ENCODE measurements around the gene SLCO3A1.

The SLCO3A1 gene

DNA sequence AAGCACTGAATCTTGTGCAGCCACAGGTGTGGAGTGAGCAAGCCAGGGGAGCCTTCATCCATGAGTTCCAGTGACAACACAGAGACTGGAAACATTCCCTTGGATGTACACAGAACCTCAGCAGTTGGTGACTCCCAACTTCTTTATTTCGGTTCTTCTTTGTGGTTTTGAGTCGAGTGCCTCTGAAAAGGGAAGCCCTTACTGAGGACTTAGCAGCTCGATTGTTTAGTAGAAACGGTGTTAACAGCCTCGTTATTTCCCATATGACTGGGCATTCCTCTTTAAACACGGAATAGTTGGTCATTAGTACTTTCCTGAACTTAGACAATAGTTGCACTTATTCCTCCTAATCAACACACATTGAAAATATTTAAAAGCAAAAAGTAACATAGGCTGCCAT, 7.7 kb downstream of the SLCO3A1 start:
- no peak for DNase-seq (ENCODE audit: low read depth in 2 of 2)

- DNase-seq (ENCODE audit: low read depth in 2 of 2) = no peak
Measured at GRCh38 chr15:91862891-91863504, 9.5 kb downstream of the SLCO3A1 start.

DNA sequence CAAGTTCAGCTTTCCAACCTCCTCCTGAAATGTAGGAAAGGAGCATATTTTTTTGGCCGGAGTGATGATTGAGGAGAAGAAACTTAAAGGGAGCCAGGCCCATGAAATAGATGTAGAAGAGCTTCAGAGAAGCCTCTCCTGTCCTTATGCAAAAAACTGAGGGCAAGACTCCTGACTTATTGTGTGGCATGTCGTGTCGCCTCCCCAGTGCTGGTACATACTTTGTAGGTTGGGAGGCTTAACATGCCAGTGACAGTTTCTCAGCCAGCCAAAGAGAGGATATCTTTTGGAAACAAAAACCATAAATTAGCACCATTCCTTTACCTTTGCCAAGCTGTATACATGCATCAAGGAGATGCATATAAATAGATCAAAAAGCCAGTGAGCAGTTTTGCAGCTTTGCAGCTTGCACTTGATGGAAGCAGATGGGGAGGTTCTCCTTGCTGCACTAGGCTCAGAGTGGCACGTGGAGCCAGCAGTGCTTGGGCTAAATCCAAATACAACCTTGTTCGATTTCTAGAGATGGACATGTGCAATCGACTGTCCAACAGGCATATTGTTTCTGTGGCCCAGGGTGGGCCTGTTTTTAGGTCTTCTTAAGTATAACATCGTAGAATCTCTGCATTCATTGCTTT, 10.2 kb downstream of the SLCO3A1 start:
- DNase-seq (ENCODE audit: low read depth in 2 of 2) = no peak

- no peak for DNase-seq (ENCODE audit: low read depth in 2 of 2)
Measured at GRCh38 chr15:91864664-91865063, 11.2 kb downstream of the SLCO3A1 start.

DNA sequence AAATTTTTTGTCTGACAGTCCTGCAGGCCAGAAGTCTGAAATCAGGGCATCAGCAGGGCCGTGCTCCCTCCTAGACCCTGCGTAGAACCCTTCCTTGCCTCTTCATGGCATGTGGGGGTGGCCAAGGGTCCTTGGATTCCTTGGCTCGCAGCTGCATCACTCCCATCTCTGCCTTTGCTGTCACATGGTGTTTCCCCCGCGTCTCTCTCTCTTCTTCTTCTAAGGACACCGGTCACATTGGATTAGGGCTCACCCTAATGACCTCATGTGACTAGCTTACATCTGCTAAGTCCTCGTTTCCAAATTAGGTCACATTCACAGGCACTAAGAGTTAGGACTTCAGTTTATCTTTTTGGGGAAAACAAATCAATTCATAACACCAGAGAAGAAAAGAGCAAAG, 12.0 kb downstream of the SLCO3A1 start:
- DNase-seq (ENCODE audit: low read depth in 2 of 2) = no peak

DNA sequence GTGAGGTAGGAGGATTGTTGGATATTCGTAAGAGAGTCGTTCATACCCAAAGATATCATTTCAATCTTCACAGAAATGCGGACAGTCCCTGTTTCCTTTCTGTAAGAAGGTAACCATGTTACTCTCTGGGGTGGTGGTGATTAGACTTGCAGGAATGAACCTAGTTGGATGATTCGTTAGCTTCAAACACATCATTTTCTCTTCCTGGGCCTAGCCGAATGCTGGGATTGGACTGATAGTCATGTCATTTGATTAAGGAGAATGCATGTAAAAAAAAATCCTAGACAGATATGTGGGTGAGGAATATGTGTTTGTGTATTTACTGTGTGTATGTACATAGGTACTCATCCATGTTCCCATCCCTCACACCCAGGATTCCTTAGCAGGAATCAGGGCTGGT, 12.4 kb downstream of the SLCO3A1 start:
- no peak for DNase-seq (ENCODE audit: low read depth in 2 of 2)

GRCh38 chr15:91866371-91866905, 12.9 kb downstream of the SLCO3A1 start:
- no peak for DNase-seq (ENCODE audit: low read depth in 2 of 2)

DNA sequence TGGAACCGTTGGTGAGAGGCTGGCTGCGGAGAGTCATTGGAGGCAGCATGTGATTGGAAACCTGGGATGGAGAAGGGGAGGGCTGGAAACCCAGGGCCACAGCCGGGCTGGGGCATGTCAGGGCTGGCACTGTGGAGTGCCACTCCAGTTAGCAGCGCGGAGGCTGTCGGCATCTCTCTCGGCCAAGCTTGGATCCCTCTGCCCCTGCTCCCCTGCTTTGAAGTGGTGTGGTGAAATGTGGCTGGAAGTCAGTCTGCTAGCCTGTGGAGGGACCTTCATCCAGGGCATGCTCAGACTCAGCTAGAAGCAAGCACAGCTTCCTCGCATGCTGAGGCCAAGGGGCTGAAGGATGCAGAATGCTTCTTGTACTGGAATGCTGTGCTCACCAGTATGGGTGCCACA, 13.5 kb downstream of the SLCO3A1 start:
- no peak for DNase-seq (ENCODE audit: low read depth in 2 of 2)

DNA sequence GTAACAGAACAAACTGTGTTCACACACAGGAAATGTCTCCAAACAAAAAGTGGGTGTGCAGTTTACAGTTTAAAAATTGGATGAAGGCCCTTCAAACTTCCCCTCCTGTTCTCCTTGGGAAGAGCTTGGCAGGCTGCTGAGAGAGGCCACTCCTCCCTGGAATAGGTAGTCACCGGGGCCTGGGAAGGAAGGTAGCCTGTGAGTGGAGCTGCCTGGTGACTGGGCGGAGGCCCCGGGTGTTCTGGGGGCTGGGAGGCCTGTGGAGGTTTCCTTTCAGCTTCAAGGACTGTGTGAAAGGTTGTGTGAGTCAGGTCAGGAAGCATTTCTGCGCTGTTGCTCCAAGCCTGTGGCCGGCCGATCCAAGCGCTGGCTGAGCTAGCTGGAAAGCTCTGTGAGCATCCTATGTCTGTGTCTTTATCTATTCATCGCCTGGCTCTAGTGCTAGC, 14.1 kb downstream of the SLCO3A1 start:
- no peak for DNase-seq (ENCODE audit: low read depth in 2 of 2)

- no peak for DNase-seq (ENCODE audit: low read depth in 2 of 2)
Measured at GRCh38 chr15:91870876-91871537, 17.5 kb downstream of the SLCO3A1 start.

GRCh38 chr15:91871837-91872236, 18.3 kb downstream of the SLCO3A1 start:
- no peak for DNase-seq (ENCODE audit: low read depth in 2 of 2)

DNA sequence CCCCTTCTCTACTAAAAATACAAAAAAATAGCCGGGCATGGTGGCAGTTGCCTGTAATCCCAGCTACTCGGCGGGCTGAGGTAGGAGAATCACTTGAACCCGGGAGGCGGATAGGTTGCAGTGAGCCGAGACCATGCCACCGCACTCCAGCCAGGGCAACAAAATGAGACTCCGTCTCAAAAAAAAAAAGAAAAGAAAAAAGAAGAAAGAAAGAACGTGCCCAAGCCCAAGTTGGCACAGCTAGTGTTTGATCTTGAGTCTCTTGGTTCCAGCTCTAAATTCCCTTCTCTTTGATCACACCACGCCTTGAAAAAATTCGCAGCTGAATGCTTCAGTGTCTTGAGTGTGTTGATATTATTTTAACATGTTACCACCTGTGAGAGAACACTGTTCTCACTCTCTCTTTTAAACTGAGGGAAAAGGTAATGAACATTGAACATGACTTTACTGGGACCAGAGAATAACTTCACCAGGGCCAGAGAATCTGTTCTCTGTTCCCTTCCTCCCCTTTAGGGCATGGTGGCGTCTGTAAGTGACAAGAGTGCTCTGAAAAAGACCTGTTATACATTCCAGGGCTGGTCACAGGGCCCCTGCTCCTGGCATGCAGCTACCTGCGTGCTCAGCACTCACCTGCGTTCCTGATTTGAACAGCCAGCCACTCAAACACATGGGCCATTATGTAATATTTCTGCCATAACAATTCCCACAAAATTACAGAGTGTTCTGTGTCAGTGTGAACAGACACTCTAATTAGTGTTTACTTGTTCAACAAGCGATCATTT, 19.0 kb downstream of the SLCO3A1 start:
- DNase-seq (ENCODE audit: low read depth in 2 of 2) = no peak

DNA sequence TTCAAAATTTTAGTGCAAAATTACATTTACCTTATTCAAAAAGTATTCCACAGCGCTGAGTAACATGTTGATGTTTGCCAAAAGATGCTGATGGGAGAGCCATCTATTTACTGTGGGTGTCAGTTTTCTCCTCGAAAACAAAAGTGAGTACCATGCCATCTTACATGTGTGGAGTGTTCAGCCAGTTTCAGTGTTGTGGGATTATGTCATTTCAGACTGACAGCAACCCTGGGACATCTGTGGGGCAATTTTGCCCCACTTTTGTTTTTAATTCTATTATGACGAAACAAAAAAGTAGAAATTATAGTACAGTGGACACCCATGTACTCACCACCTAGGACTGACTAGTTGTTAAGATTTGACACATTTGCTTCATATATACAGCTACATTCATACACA, 19.6 kb downstream of the SLCO3A1 start:
- DNase-seq (ENCODE audit: low read depth in 2 of 2) = no peak

- DNase-seq (ENCODE audit: low read depth in 2 of 2) = no peak
Measured at GRCh38 chr15:91874171-91874570, 20.7 kb downstream of the SLCO3A1 start.

GRCh38 chr15:91874992-91875660, 21.6 kb downstream of the SLCO3A1 start:
- no peak for DNase-seq (ENCODE audit: low read depth in 2 of 2)

DNA sequence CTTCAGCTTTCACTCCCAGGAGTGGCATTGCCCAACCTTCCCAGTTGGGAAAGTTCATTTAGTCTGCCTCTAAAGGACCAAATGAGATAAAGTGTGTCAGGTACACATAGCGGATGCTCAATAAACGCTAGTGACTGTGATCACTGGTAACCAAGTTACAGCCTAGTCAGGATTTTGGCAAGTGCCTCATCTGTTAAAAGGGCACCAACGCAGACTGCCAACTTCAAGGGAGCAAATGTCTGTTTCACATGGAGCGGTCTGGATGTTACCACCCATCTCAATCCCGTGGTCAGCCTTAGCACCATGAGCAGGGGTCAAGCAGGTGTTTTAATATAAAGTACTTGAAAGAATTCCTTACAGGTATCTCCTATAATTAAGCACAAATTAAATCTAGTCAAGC, 22.7 kb downstream of the SLCO3A1 start:
- no peak for DNase-seq (ENCODE audit: low read depth in 2 of 2)

DNA sequence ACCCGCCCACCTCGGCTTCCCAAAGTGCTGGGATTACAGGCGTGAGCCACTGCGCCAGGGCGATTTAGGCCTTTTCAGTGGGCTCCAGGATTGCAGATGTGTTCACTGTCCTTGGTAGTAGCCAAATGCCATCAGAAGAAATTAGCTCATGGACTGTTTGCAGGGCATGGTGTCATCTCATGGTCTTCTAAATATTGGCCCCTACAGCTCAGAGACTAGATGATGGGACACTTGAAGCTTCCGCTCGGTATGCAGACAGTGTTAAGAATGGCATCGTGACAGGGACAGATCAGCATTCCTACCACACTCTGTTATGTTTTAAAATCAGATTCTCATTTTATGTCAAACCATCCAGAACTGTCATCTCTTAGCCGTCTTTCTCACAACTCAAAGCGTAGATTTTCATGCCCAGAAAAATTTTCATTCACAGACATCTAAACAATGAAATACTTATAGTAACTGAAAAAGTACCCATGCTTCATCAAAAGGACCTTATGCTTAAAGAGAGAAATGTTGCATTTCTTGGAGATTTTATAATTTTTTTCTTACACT, 24.9 kb downstream of the SLCO3A1 start:
- DNase-seq (ENCODE audit: low read depth in 2 of 2) = no peak

DNA sequence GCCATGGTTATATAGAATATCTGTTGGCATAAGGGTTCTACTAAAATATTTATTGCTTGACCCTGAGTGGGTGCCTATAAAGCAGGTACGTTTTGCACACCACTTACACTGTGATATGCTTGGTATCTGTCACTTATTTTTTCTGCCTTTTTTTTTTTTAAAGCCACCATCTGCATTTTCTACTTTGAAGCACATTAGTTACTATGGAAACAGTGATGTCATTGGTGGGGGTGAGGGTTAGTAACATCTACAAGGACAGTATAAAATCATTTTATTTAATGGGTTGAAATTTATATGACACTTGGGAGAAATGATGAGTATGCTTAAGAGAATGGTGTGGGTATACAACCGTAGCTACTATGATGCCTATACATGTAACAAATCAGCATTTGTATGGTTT, 25.6 kb downstream of the SLCO3A1 start:
- no peak for DNase-seq (ENCODE audit: low read depth in 2 of 2)

GRCh38 chr15:91880373-91880772, 26.9 kb downstream of the SLCO3A1 start:
- no peak for DNase-seq (ENCODE audit: low read depth in 2 of 2)

DNA sequence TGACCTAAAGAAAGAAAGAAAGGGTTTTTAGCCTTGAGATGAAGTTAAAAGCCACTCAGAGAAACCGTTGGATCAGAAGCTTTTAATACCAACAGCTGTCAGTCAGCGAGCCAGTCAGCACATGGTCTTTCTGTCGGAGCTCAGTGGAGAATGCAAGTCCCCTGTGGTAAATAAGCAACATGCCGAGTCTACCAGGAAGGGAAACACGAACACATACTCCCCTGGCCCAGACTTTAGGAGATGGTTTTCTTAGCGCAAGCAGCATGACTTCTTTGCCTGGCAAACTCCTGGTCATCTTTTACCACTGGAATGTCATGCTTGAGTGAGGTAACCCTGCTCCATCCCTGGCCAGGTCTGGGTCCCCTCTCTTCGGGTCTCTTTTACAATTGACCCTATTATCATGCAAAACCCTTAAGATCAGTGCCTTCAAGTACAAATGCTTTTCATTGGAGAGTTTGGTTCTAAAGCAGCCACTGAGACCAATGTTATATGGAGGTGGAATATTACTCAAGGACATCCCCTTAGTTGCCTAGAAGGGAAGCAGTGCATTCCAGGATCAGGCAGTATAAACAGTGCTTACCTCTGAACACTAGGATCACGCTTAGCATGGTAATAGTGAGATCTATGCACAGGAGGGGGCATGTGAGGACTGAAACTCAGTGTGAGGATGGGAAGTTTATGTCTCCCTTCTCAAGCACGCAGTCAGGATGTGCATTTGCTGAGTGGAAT, 28.2 kb downstream of the SLCO3A1 start:
- no peak for DNase-seq (ENCODE audit: low read depth in 2 of 2)
